NCI-H1930 (cell line): ENCODE results near the gene FAIM2.
"Not testable (repeated sequence)": the region's sequence is repeated elsewhere in the genome, so short reads cannot be mapped to it uniquely, and the experiment has no call there.

Experiments used
- DNase-seq, 2 experiments: peaks; one replicate each; lab custom pipeline; 2025; lab: John Stamatoyannopoulos, UW

FAIM2 gene

GRCh38 chr12:49893753-49894750, 9.6 kb downstream of the FAIM2 start:
- no peak for DNase-seq

GRCh38 chr12:49892732-49893317, 10.9 kb downstream of the FAIM2 start:
- DNase-seq, result no peak

GRCh38 chr12:49892084-49892731, 11.5 kb downstream of the FAIM2 start:
- DNase-seq, result no peak

GRCh38 chr12:49891476-49891875, 12.2 kb downstream of the FAIM2 start:
- DNase-seq, result no peak

GRCh38 chr12:49891012-49891411, 12.7 kb downstream of the FAIM2 start:
- no peak for DNase-seq

GRCh38 chr12:49890096-49890461, 13.6 kb downstream of the FAIM2 start:
- DNase-seq, result no peak

- no peak for DNase-seq
Observed at GRCh38 chr12:49889361-49890095, 14.2 kb downstream of the FAIM2 start.

- no peak for DNase-seq
Observed at GRCh38 chr12:49888461-49889151, 15.1 kb downstream of the FAIM2 start.

GRCh38 chr12:49887536-49888401, 15.9 kb downstream of the FAIM2 start:
- no peak for DNase-seq

- DNase-seq, result no peak
Observed at GRCh38 chr12:49887091-49887490, 16.6 kb downstream of the FAIM2 start.

GRCh38 chr12:49885663-49886461, 17.8 kb downstream of the FAIM2 start:
- no peak for DNase-seq

GRCh38 chr12:49885118-49885517, 18.6 kb downstream of the FAIM2 start:
- no peak for DNase-seq

GRCh38 chr12:49882851-49883464, 20.7 kb downstream of the FAIM2 start:
- DNase-seq, result no peak

- no peak for DNase-seq
Observed at GRCh38 chr12:49882248-49882850, 21.4 kb downstream of the FAIM2 start.

GRCh38 chr12:49881415-49882247, 22.1 kb downstream of the FAIM2 start:
- no peak for DNase-seq

- no peak for DNase-seq
Observed at GRCh38 chr12:49880756-49881414, 22.8 kb downstream of the FAIM2 start.

GRCh38 chr12:49879065-49879464, 24.6 kb downstream of the FAIM2 start:
- not testable (repeated sequence) for DNase-seq
